H9 (cell line): ENCODE measurements around the gene RFX4. TPM values are rescaled to one million over a fixed set of nuclear protein-coding genes. Genes with fewer than 3 reads are reported as not detected.

ENCODE experiments used
- DNase-seq: peaks from one replicate; pipeline ENCODE4 v3.0.0-alpha.2; 2017
- H2AFZ ChIP-seq: one replicate; pipeline ENCODE4 v1.6.1; 2013; ENCODE audit warnings: mild to moderate bottlenecking, low read length, control low read depth, moderate library complexity
- H2AK5ac ChIP-seq: 2 replicates; pipeline ENCODE4 v1.6.1; 2013; ENCODE audit warnings: low read length, control low read depth, mixed read lengths; ENCODE audit not compliant: insufficient read length
- H2BK120ac ChIP-seq: one replicate; pipeline ENCODE4 v1.6.1; 2013; ENCODE audit warnings: low read depth, mild to moderate bottlenecking, low read length, control low read depth, inconsistent platforms; ENCODE audit not compliant: poor library complexity, severe bottlenecking
- H2BK12ac ChIP-seq: 2 replicates; pipeline ENCODE4 v1.6.1; 2013; ENCODE audit warnings: low read length, control low read depth, mixed read lengths, low read depth; ENCODE audit not compliant: insufficient read length
- H2BK15ac ChIP-seq: 2 replicates; pipeline ENCODE4 v1.6.1; 2013; ENCODE audit warnings: low read depth, low read length, control low read depth
- H2BK20ac ChIP-seq: one replicate; pipeline ENCODE4 v1.6.1; 2013; ENCODE audit warnings: low read depth, mild to moderate bottlenecking, low read length, control low read depth, inconsistent platforms; ENCODE audit not compliant: poor library complexity, severe bottlenecking
- H2BK5ac ChIP-seq: 2 replicates; pipeline ENCODE4 v1.6.1; 2013; ENCODE audit warnings: low read length, control low read depth, mixed read lengths; ENCODE audit not compliant: insufficient read length
- H3K14ac ChIP-seq: 2 replicates; pipeline ENCODE4 v1.6.1; 2013; ENCODE audit warnings: low read length, control low read depth; ENCODE audit not compliant: insufficient read depth
- H3K18ac ChIP-seq: 2 replicates; pipeline ENCODE4 v1.6.1; 2013; ENCODE audit warnings: low read depth, mild to moderate bottlenecking, mixed read lengths, low read length, control low read depth; ENCODE audit not compliant: insufficient read length
- H3K23ac ChIP-seq: 2 replicates; pipeline ENCODE4 v1.6.1; 2013; ENCODE audit warnings: low read length, control low read depth, mixed read lengths, low read depth; ENCODE audit not compliant: insufficient read length
- H3K23me2 ChIP-seq: 2 replicates; pipeline ENCODE4 v1.6.1; 2013; ENCODE audit warnings: low read depth, mild to moderate bottlenecking, mixed read lengths, low read length, control low read depth; ENCODE audit not compliant: insufficient read length, poor library complexity, severe bottlenecking
- H3K27ac ChIP-seq: 2 replicates; pipeline ENCODE4 v1.5.1; 2013; ENCODE audit warnings: low read length, control low read depth, mixed read lengths, low read depth; ENCODE audit not compliant: insufficient read length
- H3K27me3 ChIP-seq: 2 replicates; pipeline ENCODE4 v1.6.1; 2013; ENCODE audit warnings: low read length, control low read depth, inconsistent platforms; ENCODE audit not compliant: insufficient read depth
- H3K4ac ChIP-seq: 2 replicates; pipeline ENCODE4 v1.6.1; 2013; ENCODE audit warnings: low read depth, mild to moderate bottlenecking, control low read depth, inconsistent platforms, low read length, moderate library complexity
- H3K4me1 ChIP-seq: 2 replicates; pipeline ENCODE4 v1.6.1; 2013; ENCODE audit warnings: low read length, control low read depth, inconsistent platforms; ENCODE audit not compliant: insufficient read depth
- H3K4me2 ChIP-seq: 2 replicates; pipeline ENCODE4 v1.6.1; 2013; ENCODE audit warnings: low read length, control low read depth, mixed read lengths; ENCODE audit not compliant: insufficient read length, insufficient read depth
- H3K56ac ChIP-seq: 2 replicates; pipeline ENCODE4 v1.6.1; 2013; ENCODE audit warnings: low read depth, mild to moderate bottlenecking, mixed read lengths, low read length, control low read depth; ENCODE audit not compliant: insufficient read length
- H3K79me1 ChIP-seq: 2 replicates; pipeline ENCODE4 v1.6.1; 2013; ENCODE audit warnings: low read depth, mild to moderate bottlenecking, moderate library complexity, low read length, control low read depth, inconsistent platforms; ENCODE audit not compliant: insufficient read depth, poor library complexity, severe bottlenecking
- H3K79me2 ChIP-seq: 2 replicates; pipeline ENCODE4 v1.6.1; 2013; ENCODE audit warnings: low read length, control low read depth, inconsistent platforms; ENCODE audit not compliant: insufficient read depth
- H3K9ac ChIP-seq: 2 replicates; pipeline ENCODE4 v1.6.1; 2013; ENCODE audit warnings: low read length, control low read depth, mixed read lengths; ENCODE audit not compliant: insufficient read length; ENCODE audit errors: extremely low read depth
- H3K9me3 ChIP-seq: one replicate; pipeline ENCODE4 v1.6.1; 2013; ENCODE audit warnings: low read depth, low read length, inconsistent platforms; ENCODE audit not compliant: control insufficient read depth
- H3T11ph ChIP-seq: one replicate; pipeline ENCODE4 v1.6.1; 2013; ENCODE audit warnings: mild to moderate bottlenecking, low read length, control low read depth, inconsistent platforms
- H4K20me1 ChIP-seq: one replicate; pipeline ENCODE4 v1.6.1; 2013; ENCODE audit not compliant: control insufficient read depth, insufficient read length, insufficient read depth
- H4K5ac ChIP-seq: 2 replicates; pipeline ENCODE4 v1.6.1; 2013; ENCODE audit warnings: low read depth, mild to moderate bottlenecking, mixed read lengths, low read length, control low read depth; ENCODE audit not compliant: insufficient read length
- H4K8ac ChIP-seq: replicated peaks from 2 replicates; pipeline ENCODE4 v1.6.1; 2013; ENCODE audit warnings: low read length, control low read depth, mixed read lengths, low read depth; ENCODE audit not compliant: insufficient read length
- H4K91ac ChIP-seq: 2 replicates; pipeline ENCODE4 v1.6.1; 2013; ENCODE audit warnings: low read depth, mild to moderate bottlenecking, moderate library complexity, mixed read lengths, low read length, control low read depth; ENCODE audit not compliant: insufficient read length
- H3K27ac Mint-ChIP-seq, 3 experiments: 2 replicates in 2 of 3; 3 replicates in 1 of 3; pipeline ENCODE4 v1.8.0; 2020 to 2021; ENCODE audit warnings: mixed read lengths in 3 of 3, mild to moderate bottlenecking in 1 of 3, moderate library complexity in 1 of 3
- H3K27me3 Mint-ChIP-seq: 2 replicates; pipeline ENCODE4 v1.8.0; 2021; ENCODE audit warnings: low read depth, mild to moderate bottlenecking, moderate library complexity, mixed read lengths
- H3K36me3 Mint-ChIP-seq, 3 experiments: 2 replicates in 2 of 3; 3 replicates in 1 of 3; pipeline ENCODE4 v1.8.0; 2020 to 2021; ENCODE audit warnings: low read depth in 3 of 3, mixed read lengths in 3 of 3; ENCODE audit not compliant: insufficient read depth in 1 of 3
- H3K4me1 Mint-ChIP-seq, 2 experiments: 2 replicates each; pipeline ENCODE4 v1.8.0; 2020; ENCODE audit warnings: mixed read lengths in 2 of 2
- H3K4me3 Mint-ChIP-seq, 2 experiments: 2 replicates in 1 of 2; 3 replicates in 1 of 2; pipeline ENCODE4 v1.8.0; 2020 to 2021; ENCODE audit warnings: mild to moderate bottlenecking in 2 of 2, mixed read lengths in 2 of 2, moderate library complexity in 1 of 2
- H3K9me3 Mint-ChIP-seq, 2 experiments: 2 replicates in 1 of 2; 3 replicates in 1 of 2; pipeline ENCODE4 v1.8.0; 2020; ENCODE audit warnings: mild to moderate bottlenecking in 2 of 2, mixed read lengths in 2 of 2, moderate library complexity in 1 of 2
- WGBS: extraction: QIAGEN DNeasy Blood & Tissue Kit; methylation state at CpG from one replicate; pipeline ENCODE4 v1.1.7; 2013; ENCODE audit warnings: missing lambda C conversion rate, low lambda C conversion rate, mixed read lengths; ENCODE audit not compliant: insufficient read length; ENCODE audit errors: extremely low coverage; 5-methylcytosine and 5-hydroxymethylcytosine counted together
- total RNA-seq: library from RNA; stranded (reverse); gene quantifications from 2 replicates; pipeline ENCODE4 v1.2.1, GENCODE V29; 2021
- TF ChIP-seq, protein P1 (sequence below): fragments of 200-600 bp; sonication (generic); conservative IDR thresholded peaks from 3 replicates; pipeline ENCODE4 v1.8.0; 2021; ENCODE audit warnings: antibody characterized with exemption, mild to moderate bottlenecking

The RFX4 gene
- total RNA-seq, 1 experiment from 2014 or later = 0.57 TPM

DNA sequence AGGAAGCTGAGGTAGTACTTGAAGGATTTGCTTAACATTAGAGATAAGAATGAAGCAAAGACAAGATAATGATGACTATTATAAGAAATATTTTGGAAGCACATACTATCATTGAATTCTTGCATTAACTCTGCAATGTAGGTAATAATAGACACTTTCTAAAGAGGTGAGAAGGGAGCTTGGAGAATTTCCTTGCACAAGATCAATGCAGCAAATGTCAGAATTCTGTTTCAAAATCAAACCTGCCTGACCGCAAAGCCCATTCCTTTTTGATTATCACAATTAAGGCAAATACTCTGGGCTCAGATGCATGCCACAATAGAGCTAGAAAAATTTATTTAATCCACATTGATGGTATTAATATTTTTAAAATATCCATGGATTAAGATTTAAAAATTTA is 141.3 kb downstream of the RFX4 start:
- H3K27ac ChIP-seq = no peak overlapping the region

More for the DNA sequence above, 141.3 kb downstream of the RFX4 start:
- H2BK5ac ChIP-seq = no peak overlapping the region
- no peak overlapping the region for H3T11ph ChIP-seq
- peaks cover 21 to 26% of the 10 kb centered on the region in 2 experiments for H3K4me1 Mint-ChIP-seq
- no peaks in the 10 kb centered on the region for H3K79me2 ChIP-seq
- no peak overlapping the region for H3K9ac ChIP-seq
- no peaks in the 10 kb centered on the region for H3K79me1 ChIP-seq
- peaks cover 2% of the 10 kb centered on the region; the same call in 1 of the 2 replicates for H3K27me3 Mint-ChIP-seq
- H3K4ac ChIP-seq = no peak overlapping the region
- H3K4me1 ChIP-seq = no peaks in the 10 kb centered on the region
- TF ChIP-seq, protein P1, sequence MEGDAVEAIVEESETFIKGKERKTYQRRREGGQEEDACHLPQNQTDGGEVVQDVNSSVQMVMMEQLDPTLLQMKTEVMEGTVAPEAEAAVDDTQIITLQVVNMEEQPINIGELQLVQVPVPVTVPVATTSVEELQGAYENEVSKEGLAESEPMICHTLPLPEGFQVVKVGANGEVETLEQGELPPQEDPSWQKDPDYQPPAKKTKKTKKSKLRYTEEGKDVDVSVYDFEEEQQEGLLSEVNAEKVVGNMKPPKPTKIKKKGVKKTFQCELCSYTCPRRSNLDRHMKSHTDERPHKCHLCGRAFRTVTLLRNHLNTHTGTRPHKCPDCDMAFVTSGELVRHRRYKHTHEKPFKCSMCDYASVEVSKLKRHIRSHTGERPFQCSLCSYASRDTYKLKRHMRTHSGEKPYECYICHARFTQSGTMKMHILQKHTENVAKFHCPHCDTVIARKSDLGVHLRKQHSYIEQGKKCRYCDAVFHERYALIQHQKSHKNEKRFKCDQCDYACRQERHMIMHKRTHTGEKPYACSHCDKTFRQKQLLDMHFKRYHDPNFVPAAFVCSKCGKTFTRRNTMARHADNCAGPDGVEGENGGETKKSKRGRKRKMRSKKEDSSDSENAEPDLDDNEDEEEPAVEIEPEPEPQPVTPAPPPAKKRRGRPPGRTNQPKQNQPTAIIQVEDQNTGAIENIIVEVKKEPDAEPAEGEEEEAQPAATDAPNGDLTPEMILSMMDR = no peak
- no peak overlapping the region for H3K4me3 Mint-ChIP-seq
- H2BK120ac ChIP-seq = no peak overlapping the region
- no peak overlapping the region for H2BK12ac ChIP-seq
- H4K20me1 ChIP-seq = no peaks in the 10 kb centered on the region
- H4K8ac ChIP-seq = no peak overlapping the region
- H2BK15ac ChIP-seq = no peak overlapping the region
- H3K23ac ChIP-seq = no peak overlapping the region
- H4K91ac ChIP-seq = no peak overlapping the region
- H2AFZ ChIP-seq = no peak overlapping the region
- H3K14ac ChIP-seq = no peak overlapping the region
- no peak overlapping the region for H4K5ac ChIP-seq
- no peak overlapping the region for H3K56ac ChIP-seq
- no peaks in the 10 kb centered on the region for H3K23me2 ChIP-seq
- H3K4me2 ChIP-seq = no peak overlapping the region
- no CpG with 5 or more reads among the region's 1 CpG for WGBS
- H3K9me3 Mint-ChIP-seq = peaks cover 0 to 2% of the 10 kb centered on the region in 2 experiments; a peak in 3 of 5 replicates
- H2BK20ac ChIP-seq = no peak overlapping the region
- no peak overlapping the region for H2AK5ac ChIP-seq
- no peaks in the 10 kb centered on the region; a peak in 1 of 7 replicates for H3K36me3 Mint-ChIP-seq
- no peak overlapping the region for H3K27ac Mint-ChIP-seq
- no peaks in the 10 kb centered on the region for H3K9me3 ChIP-seq
- no peak for DNase-seq
- H3K18ac ChIP-seq = no peak overlapping the region
- H3K27me3 ChIP-seq = no peaks in the 10 kb centered on the region
